GM19438 (cell line): ENCODE data around the gene PSME3IP1.
"Not testable (repeated sequence)": the region's sequence is repeated elsewhere in the genome, so short reads cannot be mapped to it uniquely, and the experiment has no call there.

Experiments used
- ATAC-seq: cut with Tn5 transposase; IDR thresholded peaks from one replicate; pipeline ENCODE4 v1.9.1; 2021; ENCODE audit warnings: low read depth; ENCODE audit not compliant: unreplicated experiment

PSME3IP1 gene

GRCh38 chr16:57127037-57127763 lies 58.6 kb downstream of the PSME3IP1 start:
- ATAC-seq = no peak

GRCh38 chr16:57126411-57126810 lies 59.4 kb downstream of the PSME3IP1 start:
- no peak for ATAC-seq

- ATAC-seq = no peak
These were observed 59.9 kb downstream of the PSME3IP1 start for GRCh38 chr16:57125969-57126368.

- ATAC-seq = no peak
These were observed 60.5 kb downstream of the PSME3IP1 start for GRCh38 chr16:57125376-57125775.

GRCh38 chr16:57123974-57124674 lies 61.7 kb downstream of the PSME3IP1 start:
- no peak for ATAC-seq

GRCh38 chr16:57123216-57123973 lies 62.4 kb downstream of the PSME3IP1 start:
- no peak for ATAC-seq

GRCh38 chr16:57118461-57119084 lies 67.3 kb downstream of the PSME3IP1 start:
- no peak for ATAC-seq

GRCh38 chr16:57115514-57116182 lies 70.2 kb downstream of the PSME3IP1 start:
- no peak for ATAC-seq

- ATAC-seq = no peak
These were observed 70.7 kb downstream of the PSME3IP1 start for GRCh38 chr16:57115168-57115513.

GRCh38 chr16:57113664-57114063 lies 72.2 kb downstream of the PSME3IP1 start:
- no peak for ATAC-seq

- ATAC-seq = no peak
These were observed 72.8 kb downstream of the PSME3IP1 start for GRCh38 chr16:57113042-57113453.

GRCh38 chr16:57112403-57113041 lies 73.3 kb downstream of the PSME3IP1 start:
- ATAC-seq = no peak

GRCh38 chr16:57111420-57111819 lies 74.4 kb downstream of the PSME3IP1 start:
- ATAC-seq = no peak

GRCh38 chr16:57110937-57111336 lies 74.9 kb downstream of the PSME3IP1 start:
- no peak for ATAC-seq

GRCh38 chr16:57109259-57110105 lies 76.4 kb downstream of the PSME3IP1 start:
- not testable (repeated sequence) for ATAC-seq

GRCh38 chr16:57108432-57108831 lies 77.4 kb downstream of the PSME3IP1 start:
- ATAC-seq = no peak

GRCh38 chr16:57107321-57107922 lies 78.4 kb downstream of the PSME3IP1 start:
- no peak for ATAC-seq

GRCh38 chr16:57106767-57107166 lies 79.1 kb downstream of the PSME3IP1 start:
- no peak for ATAC-seq

- no peak for ATAC-seq
These were observed 80.7 kb downstream of the PSME3IP1 start for GRCh38 chr16:57105184-57105583.
